GM04504 (cell line): ENCODE results near the gene MS4A13.
"Not testable (repeated sequence)": the region's sequence is repeated elsewhere in the genome, so short reads cannot be mapped to it uniquely, and the experiment has no call there.

Experiments used
- DNase-seq: peaks from one replicate; pipeline ENCODE4 v3.0.0-alpha.2; 2012; ENCODE audit warnings: low read depth

MS4A13 gene

DNA sequence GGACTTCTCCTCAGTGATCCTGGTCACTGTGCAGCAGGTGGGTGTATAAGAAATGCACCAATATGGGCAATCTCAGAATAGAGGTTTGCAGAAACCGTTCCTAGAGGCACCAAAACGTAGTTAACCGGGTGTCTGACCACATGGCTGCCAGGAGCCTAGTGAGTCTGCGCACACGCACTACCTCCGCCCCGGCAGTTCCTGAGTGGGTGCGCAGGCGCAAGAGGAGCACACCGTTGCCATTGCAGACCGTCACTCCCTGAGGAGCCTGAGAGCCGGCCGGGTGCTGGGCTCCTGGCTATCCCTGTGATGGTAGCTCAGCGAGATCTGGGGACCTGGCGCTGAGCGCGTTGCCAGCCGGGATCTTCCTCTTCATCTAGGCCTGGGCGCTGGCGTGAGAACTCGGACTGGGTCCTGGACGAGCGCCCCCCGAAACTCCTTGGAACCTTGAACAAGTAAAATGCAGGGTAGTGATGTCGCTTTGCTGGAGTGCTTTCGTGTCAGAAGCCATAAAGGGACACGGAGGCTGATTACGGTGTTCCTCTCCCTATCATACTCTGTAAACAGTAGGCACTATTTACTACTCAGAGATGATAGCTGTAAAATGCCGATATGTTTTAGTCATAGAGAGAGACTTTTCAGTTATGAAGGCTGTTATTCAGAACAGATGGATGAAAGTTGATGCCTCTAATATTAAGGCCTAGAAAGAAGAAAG lies at the start of gene MS4A13:
Gene MS4A13 (plus strand): TSS at position 249 of the 712 bp plus-strand sequence. CDS start 2,692 bp downstream, outside the sequence.
- no peak for DNase-seq

GRCh38 chr11:60468829-60469228 lies 46.4 kb upstream of the MS4A13 start:
- no peak for DNase-seq

DNA sequence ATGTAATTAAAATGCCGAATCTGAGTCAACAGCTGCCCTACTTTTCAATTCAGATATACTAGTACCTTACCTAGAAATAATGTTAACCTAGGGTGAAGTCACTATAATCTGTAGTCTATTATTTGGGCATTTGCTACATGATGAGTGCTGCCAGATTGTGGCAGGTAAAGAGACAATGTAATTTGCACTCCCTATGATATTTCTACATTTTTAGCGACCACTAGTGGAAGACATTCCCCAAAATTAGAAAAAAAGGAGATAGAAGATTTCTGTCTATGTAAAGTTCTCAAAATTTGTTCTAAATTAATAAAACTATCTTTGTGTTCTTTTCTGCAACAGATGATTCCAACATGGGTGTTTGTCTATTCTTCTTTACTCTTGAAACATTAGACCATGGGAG lies 45.5 kb upstream of the MS4A13 start:
- no peak for DNase-seq

- DNase-seq, result no peak
These were observed 38.2 kb upstream of the MS4A13 start for GRCh38 chr11:60477035-60477445.

DNA sequence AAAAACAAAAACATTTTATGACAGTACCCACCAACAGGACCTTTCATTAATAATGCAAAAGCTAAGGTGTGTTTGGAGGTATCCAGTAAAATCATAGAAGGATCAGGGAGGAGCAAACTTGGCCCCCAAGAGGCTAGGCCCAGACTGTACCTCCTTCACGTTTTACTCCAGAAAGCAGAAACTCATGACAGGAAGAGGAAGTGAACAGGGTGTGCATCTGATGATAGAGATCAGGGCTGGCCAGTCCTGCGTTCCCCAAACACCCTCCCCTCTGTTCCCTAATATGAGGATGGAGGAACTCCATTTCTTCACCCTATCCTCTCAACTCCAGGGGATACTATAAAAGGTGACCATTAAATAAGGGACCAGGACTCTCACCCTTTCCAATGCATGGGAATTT lies 32.8 kb upstream of the MS4A13 start:
- no peak for DNase-seq

DNA sequence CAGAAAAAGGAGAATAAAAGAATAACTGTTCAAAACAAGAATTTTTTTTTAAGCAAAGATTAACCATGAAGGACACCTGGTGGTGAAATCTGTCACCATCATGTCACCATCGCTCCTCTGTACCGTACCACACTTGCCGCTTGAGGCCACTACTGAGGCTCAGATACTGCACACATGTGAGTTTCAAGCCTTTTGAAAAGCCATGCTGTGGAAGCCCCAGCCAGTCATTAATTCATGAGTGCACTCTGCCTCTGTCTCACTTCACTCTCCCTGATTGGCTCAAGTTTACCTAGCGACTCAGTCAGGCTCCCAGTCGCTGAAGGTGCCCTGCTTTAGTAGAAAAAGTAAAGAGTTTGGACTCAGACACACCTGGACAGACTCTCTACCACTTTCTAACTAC lies 29.2 kb upstream of the MS4A13 start:
- DNase-seq, result no peak

- DNase-seq, result no peak
These were observed 22.6 kb upstream of the MS4A13 start, which contains the start of gene MS4A12 for GRCh38 chr11:60492488-60493009. TSS of gene MS4A12 (plus strand) at chr11:60492778. CDS start at chr11:60497319, 4,541 bp downstream.

DNA sequence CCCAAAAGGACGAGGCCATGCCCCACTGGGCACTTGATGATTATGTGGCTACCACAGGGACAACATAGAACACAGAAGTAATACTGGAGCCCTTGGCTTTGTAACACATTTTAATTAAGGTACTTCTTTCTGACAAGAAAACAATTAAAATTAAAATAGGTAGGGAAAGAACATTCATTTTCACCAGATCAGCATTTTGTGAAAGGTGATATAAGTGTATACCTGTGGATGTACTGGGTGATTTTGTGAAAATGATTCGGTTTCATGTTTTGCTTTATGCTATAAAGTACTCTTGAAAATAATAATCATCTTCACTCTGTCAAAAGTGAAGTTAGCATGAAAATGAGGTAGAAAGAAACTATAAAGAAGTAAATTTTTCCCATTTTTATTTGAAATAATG lies 21.7 kb upstream of the MS4A13 start:
- DNase-seq, result no peak

- DNase-seq, result no peak
These were observed 16.8 kb upstream of the MS4A13 start for GRCh38 chr11:60498399-60498798.

DNA sequence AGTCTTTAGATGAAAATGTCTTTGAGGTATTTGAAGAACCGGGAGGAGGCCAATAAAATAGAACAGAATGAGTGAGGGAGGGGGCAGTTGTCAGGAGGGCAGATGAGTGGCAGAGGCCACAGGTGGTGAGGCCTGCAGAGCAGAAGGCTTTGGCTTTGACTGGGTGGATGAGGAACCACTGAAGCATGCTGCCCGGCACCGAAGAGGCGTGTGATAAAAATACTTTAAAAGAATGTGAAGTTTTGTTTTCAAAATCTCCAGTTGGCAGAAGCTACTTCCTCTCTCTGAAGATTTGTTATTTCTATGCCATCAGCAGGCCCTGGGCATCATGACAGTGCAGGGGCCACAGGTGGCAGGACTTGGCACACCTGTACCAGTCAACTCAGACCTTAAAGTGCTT lies 16.3 kb upstream of the MS4A13 start:
- DNase-seq, result no peak

- DNase-seq, result no peak
These were observed 14.8 kb upstream of the MS4A13 start for GRCh38 chr11:60500276-60500910.

GRCh38 chr11:60502221-60502775 lies 12.9 kb upstream of the MS4A13 start:
- DNase-seq, result no peak

GRCh38 chr11:60504219-60504905 lies 10.8 kb upstream of the MS4A13 start:
- DNase-seq, result no peak

- DNase-seq, result not testable (repeated sequence)
These were observed 5.6 kb upstream of the MS4A13 start for GRCh38 chr11:60509609-60510008.

- not testable (repeated sequence) for DNase-seq
These were observed 5.0 kb upstream of the MS4A13 start for GRCh38 chr11:60510209-60510608.

DNA sequence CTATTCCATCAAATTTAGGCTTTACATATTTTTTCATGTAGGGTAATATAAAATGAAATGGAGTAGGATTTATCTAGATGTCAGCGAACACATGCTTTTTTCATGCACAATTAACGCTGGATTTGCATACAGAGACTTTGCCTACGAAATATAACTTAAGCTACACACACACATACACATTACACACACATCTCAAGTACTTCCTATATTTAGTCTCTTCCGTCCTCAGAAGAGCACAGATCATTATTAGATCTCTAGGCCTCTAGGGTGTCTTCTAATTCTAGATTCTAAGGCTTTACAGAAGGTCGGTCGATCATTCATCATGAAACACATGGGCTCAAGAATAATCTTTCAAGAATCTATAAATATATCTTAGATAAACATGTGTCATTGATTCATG lies 3.8 kb upstream of the MS4A13 start:
- no peak for DNase-seq

DNA sequence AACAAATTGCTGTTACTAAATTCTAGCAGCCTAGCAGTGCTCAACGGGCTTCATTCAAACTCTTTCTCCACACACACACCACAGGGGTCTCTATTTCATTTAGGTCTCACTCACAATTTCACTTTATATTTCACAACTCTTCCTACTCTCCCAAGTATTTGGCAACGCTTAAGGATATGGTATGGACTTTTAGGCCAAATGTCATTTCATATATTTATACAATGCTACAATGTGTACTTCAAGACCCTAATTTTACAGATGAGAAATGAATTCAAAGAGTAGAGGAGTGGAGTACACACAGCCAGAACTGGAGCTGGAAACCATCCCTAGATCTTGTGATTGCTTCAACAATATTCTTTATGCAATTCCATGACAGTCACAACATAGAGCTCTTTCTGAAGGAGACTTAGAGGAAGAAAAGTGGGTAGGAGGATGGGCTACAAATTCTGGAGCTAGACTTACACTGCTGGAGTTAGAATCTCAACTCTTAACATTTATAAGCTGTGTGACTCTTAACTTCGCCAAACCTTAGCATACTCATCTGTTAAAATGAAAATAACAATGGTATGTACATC lies 2.5 kb upstream of the MS4A13 start:
- no peak for DNase-seq

DNA sequence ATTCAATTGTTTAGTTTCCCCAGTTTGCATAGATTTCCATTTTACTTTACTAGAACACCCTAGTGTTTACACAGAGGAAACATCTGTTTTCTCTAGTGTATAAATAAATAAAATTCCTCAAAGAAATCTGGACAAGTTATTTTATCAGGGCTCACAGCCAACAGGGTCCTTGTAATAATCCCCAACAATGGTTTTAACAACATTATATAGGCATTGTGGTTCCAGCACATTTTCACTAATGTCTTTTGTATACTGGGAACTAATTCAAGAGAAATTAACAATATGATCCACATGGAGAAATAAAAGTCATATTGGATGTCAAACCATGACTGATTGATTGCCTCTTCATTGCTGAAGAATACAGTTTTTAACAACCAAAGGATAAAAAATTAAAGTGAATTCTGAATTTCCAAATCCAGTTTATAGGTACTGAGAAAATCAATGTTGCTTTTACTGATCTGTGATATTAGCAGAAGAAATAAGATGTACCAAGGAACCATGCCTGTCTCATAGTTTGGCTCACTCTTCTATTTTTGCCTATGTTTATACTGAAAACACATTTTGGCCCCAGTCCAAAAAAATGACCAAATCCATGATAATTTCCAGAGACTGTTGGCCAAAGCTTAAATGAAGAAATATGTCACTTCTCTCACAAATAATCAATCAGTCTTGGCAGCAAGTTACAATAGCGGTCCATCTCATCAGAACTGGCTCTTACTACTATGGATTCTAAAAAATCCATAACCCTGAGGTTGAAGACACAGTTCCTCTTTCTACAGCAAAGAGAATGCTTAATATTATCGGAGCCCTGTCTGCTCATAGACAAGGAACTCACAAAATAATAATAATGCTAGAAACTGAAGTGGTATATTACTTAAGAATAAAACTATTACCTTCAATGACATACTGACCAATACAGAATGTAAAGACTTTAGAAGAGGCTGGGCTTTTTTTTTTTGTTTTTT lies 1.4 kb upstream of the MS4A13 start:
- no peak for DNase-seq

DNA sequence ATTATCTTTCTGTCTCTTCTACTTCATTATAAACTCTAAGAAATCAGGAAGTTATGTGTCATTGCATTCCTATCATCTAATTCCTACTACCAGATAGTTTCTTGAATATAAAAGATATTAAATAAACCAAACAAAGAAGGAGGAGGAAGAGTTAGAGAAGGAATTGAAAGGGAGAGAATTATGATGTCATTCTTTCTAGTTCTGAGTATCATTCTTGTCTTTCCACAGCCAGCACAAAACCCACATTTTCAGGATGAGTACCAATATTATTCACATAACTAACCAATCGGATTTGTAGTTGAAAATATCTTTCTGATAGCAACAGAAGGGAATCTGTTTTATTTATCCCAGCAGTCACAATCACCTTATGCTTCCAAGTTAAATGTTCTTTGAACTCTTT lies 13.3 kb downstream of the MS4A13 start:
- no peak for DNase-seq

GRCh38 chr11:60528934-60529333 lies 13.7 kb downstream of the MS4A13 start:
- DNase-seq, result no peak
